GM19324 (cell line): ENCODE measurements around the gene FAF1.
"Not testable (repeated sequence)": the region's sequence is repeated elsewhere in the genome, so short reads cannot be mapped to it uniquely, and the experiment has no call there.

Experiments
- ATAC-seq: cut with Tn5 transposase; IDR thresholded peaks from one replicate; pipeline ENCODE4 v1.9.1; 2021; ENCODE audit warnings: mild to moderate bottlenecking, moderate library complexity; ENCODE audit not compliant: unreplicated experiment, low FRiP score

FAF1 gene

DNA sequence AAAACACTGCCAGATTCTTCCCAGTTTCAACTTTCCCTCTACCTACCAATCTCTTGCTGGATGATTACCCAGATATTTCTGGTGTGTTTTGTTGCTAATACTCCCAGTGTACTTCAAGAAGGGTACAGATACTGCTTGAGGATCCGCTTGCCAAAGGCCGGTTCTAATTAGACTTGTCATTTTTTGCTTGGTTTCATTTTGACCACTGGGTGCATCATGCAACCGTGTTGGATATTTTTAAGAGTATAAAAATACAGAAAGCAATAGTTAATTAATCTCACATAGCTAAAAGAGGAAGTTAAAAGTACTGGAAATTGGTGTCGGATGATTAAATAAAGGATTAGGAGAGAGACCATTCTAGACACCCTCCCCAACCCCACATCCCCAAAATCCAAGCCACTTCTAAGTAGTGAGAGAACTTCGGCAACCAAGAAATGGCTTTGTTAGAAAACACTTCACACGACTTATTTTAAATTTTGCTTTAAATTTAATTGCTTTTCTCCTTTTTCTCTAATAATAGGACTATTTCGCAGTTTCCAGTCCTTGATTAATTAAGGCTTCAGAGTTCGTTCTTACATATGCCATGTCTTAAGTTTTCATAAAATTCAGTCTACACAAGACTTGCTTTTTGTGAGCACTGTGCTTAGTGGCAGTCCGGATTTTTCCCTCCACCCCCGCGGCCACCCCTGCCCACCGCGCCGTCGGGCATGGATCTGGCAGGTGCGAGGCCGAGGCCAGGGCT lies 7.5 kb upstream of the FAF1 start:
- no peak for ATAC-seq

DNA sequence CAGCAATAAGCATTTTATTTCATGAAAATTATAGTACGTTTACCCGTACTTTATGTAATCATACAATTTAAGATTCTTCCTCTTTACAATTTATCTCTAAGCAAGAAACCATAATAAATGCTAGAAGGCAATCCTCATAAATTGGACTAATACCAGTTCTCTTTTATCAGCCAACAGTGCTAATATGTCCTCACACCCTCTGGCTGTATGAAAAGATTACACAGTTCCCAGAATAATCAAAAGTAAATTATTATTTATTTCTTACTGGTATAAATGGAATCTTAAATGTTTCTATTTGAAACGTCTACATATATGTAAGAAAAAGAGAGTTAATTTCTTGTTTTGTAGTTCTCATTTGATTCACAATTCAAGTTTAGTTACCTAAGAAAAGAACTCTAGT lies 6.9 kb upstream of the FAF1 start:
- ATAC-seq, result no peak

DNA sequence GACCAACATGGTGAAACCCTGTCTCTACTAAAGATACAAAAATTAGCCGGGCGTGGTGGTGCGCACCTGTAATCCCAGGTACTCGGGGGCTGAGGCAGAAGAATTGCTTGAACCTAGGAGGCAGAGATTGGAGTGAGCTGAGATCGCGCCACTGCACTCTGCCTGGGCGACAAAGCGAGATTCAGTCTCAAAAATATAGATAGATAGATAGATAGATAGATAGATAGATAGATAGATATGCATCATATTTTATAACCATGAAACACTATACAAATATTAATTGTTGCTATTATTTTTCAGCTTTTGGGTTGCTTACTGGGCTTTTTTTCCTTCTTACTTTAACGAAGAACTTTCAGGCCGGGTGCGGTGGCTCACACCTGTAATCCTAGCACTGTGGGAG lies 4.8 kb upstream of the FAF1 start:
- ATAC-seq, result no peak

DNA sequence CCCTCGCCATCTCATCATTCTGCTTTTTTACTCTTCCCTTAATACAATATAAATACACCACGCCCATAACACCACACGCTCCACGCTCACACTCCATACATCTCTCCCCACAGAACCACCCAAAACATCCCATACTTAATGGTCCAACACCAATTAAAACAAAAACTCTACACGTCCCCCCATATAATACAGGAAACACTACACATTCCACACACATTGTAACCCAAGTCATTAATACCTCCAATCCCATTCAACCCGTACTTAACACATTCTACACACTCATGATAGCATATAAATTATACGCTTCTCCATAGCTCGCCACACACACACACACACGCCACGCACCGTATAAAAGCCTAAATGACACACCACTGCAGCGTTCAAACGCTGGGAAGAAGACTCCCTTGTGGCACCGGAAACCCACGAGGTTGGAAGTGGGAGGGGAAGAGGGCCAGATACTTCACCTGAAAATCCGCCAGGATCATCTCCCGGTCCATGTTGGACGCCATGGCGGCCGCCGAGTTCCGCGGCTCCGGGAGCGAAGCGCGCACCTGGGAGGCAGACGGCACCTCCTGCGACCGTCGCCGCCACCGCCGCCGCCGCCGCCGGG lies 659 bp downstream of the FAF1 start:
- peak; percentile 5 for ATAC-seq

DNA sequence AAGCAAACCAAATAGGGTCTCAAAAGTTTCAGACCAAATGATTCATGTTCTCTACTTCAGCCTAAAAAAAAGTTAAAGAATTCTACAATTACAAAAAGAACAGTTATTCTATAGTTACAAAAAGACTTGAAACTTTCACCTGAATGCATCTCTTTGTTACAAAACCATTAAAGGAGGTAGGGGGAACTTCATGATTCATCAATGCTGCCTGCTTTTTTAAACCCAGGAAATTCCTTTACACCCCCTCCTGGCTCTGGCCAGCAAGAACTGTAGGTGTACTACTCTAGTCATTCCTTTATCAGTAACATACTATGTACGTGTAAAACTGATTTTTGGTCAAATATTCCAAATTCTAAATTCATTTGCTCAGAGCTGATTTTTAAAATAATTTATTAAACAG lies 5.0 kb downstream of the FAF1 start:
- no peak for ATAC-seq

DNA sequence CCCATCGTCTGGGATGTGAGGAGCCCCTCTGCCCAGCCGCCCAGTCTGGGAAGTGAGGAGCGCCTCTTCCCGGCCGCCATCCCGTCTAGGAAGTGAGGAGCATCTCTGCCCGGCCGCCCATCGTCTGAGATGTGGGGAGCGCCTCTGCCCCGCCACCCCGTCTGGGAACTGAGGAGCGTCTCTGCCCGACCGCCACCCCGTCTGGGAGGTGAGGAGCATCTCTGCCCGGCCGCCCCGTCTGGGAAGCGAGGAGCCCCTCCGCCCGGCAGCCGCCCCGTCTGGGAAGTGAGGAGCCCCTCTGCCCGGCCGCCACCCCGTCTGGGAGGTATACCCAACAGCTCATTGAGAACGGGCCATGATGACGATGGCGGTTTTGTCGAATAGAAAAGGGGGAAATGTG lies 7.5 kb downstream of the FAF1 start:
- not testable (repeated sequence) for ATAC-seq

DNA sequence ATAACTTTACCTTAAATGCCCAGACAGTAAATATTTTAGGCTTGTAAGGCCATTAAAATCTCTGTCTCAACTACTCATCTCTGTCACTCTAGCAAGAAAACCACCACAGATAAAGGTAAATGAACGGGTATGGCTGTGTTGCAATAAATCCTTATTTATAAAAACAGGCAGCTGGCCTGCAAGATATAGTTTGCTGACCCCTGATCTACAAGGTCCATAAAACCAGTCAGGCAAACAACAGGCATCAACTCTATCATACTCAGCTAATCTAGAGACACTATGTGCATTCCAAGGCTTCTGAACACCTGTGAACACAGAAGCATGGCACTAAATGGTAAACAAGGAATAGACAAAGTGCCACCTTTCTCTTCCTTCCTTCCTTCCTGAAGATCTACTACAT lies 9.7 kb downstream of the FAF1 start:
- no peak for ATAC-seq

DNA sequence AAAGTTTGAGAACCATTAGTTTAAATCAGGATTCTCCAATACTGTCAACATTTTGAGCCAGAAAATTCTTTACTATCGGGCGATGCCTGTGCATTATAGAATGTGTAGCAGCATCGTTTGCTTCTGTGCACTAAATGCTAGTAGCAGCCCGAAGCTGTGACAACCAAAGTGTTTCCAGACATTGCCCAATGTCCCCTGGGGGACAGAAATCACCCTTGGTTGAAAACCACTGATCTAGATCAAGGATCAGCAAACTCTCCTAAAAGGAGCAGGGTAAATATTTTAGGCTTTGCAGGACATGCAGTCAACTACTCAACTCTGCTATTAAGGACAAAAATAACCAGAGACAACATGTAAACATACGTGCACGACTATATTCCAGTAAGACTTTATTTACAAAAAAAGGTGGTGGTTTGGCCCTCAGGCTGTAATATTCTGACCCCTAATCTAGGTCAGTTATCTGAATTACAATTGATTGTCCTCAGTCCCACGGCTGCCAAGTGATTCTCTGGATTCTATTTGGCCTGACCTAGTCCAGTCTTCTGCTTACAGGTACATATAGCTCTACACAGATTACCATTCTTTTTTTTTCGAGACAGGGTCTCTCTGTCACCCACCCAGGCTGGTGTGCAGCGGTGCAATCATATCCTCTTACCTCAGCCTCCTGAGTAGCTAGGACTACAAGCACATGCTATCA lies 10.6 kb downstream of the FAF1 start:
- ATAC-seq, result no peak

DNA sequence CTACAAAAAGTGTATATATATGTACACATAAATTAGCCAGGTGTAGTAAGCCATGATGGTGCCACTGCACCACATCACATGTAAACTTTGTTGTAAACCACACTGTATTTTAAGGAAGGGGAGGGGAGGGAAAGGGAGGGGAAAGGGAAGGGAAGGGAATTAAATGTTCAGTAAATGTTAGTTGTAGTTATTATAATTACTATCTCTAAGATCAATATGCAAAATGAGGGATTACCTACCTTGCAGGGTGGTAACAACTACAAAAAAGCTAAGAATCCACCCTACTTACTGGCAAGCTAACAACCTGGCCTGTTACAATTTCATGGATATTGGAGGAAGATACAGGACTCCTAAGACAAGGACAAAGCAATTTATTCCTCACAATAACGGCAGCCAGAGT lies 17.7 kb downstream of the FAF1 start:
- no peak for ATAC-seq

DNA sequence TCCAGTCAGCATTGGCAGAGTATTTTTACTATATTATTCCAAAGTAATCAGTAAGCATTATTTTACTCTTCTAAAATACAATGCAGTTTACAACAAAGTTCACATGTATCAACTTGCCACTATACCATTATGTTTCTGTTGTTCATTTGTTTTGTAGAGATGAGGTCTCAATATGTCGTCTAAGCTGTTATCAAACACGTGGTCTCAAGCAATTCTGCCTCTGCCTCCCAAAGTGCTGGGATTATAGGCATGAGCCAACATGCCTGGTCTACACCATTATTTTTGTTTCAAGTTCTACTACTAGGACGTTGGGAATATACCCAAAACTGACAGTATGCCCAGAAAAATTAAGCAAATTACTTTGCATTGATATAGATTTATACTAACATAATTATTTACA lies 19.8 kb downstream of the FAF1 start:
- no peak for ATAC-seq

DNA sequence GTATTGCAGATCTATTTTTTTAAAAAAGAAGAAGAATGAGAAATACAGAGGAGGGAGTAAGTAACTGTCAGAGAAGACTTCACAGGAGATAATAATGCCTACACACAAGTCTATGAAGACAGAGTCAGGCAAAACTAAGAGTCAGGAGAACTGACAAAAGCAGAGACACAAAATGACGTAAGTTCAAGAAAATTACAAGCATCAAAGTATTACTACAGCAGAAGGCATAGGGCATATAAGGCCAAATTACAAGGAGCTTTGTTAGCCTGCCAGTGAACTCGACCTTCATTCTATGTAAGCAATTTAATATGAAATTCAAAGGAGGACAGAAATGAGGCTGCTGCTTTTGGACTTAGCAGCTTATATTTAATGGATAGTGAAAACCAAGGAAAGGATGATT lies 23.7 kb downstream of the FAF1 start:
- no peak for ATAC-seq

DNA sequence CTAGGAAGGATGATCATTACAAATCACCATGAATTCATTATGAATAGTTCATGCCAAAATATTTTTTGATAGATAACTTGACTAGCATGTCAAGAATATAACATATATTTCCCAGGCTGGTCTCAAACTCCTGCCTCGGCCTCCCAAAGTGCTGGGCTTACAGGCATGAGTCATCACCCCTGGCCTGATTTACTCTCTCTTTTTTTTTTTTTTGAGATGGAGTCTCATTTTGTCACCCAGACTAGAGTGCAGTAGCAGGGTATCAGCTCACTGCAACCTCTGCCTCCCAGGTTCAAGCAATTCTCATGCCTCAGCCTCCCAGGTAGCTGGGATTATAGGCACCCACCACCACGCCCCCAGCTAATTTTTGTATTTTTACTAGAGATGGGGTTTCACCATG lies 24.8 kb downstream of the FAF1 start:
- ATAC-seq, result not testable (repeated sequence)

DNA sequence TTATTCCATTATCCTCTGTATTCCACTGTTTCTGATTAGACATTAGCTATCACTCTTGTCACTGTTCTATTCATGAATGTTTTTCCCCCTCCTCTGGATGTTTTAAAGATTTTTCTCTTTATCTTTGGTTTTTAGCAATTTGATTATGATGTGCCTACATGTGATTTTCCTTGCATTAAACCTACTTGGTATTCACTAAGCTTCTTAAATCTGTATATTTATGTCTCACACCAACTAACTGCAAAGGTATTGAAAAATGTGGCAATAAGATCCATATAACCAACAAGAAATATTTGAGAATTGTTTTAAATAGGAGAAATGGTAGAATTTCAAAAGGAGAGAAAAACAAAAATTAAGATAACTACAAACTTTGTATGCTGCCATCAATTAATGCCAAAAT lies 25.2 kb downstream of the FAF1 start:
- no peak for ATAC-seq

DNA sequence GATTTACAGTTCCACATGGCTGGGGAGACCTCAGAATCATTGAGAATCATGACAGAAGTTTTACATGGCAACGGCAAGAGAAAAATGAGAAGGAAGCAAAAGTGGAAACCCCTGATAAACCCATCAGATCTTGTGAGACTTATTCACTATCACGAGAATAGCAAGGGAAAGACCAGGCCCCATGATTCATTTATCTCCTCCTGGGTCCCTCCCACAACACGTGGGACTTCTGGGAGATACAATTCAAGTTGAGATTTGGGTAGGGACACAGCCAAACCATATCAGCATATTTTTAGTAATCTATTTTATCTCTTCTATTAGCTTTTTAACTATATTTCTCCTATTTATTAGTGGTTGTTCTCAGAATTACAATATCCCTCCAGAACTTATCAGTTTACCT lies 26.3 kb downstream of the FAF1 start:
- not testable (repeated sequence) for ATAC-seq

DNA sequence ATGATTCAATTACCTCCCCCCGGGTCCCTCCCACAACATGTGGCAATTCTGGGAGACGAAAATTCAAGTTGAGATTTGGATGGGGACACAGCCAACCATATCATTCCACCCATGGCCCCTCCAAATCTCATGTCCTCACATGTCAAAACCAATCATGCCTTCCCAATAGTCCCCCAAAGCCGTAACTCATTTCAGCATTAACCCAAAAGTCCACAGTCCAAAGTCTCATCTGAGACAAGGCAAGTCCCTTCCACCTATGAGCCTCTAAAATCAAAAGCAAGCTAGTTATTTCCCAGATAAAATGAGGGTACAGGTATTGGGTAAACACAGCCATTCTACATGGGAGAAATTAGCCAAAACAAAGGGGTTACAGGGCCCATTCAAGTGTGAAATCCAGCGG lies 28.0 kb downstream of the FAF1 start:
- ATAC-seq, result not testable (repeated sequence)

DNA sequence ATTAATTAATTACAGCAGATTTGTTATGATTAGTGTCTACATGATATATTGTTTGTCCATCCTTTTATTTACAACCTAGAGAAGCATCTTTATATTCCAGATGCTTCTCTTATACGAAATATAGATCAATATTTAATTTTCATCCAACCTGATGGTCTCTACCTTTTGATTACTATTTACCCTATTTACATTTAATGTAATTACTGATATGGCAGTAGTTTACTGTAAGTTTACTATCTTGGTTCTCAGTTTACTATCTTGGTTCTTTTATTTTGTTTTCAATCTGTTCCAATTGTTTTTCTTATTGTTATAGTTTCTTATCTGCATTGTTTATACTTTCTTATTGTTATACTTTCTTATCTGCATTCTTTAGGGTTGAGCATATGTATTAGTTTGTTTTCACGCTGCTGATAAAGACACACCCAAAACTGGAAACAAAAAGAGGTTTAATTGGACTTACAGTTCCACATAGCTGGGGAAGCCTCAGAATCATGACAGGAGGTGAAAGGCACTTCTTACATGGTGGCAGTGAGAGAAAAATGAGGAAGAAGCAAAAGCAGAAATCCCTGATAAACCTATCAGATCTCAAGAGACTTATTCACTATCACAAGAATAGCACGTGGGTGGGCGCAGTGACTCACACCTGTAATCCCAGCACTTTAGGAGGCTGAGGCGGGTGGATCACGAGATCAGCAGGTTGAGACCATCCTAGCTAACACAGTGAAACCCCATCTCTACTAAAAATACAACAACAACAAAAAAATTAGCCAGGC lies 28.9 kb downstream of the FAF1 start:
- no peak for ATAC-seq

DNA sequence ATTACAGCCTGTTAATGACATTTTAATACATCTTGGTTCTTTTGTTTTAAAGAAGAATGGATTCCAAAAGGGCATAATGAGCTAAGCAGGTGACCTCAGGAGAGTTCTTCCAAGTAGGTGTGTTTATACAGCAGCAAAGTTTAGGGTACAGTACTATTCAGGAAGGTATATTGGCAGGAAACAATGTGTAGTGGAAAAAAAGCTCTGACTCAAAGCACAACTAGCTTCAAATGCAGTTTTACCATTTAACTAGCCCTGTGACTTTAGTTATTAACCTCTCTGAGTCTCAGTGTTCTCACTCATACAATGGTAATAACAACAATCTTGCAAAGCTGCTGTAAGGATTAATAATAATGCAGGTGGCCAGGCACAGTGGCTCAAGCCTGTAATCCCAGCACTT lies 29.9 kb downstream of the FAF1 start:
- no peak for ATAC-seq

DNA sequence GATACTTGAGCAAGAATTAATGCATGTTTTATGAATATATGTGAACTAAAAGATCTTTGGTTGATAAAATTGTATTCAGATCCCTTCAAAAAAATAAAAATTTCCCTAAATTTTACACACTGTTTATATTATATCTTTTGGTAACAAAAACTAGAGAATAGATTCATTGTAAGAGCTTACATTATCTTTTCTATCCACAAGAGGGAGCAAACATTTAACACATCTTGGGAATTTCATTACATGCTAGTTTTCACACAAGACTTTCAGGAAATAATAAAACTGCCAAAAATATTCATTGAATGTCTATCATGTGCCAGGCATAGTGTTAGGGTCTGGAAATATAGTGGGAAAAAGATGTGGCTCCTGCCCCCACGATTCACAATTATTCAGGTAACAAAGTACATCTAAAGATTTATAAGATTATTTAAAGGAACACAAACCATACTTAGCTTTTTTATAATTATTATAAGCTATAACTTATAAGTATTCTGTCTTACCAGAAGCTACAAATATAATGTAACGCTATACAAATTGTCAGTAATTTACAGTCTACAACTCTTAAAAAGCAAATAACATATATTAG lies 30.6 kb downstream of the FAF1 start:
- no peak for ATAC-seq

DNA sequence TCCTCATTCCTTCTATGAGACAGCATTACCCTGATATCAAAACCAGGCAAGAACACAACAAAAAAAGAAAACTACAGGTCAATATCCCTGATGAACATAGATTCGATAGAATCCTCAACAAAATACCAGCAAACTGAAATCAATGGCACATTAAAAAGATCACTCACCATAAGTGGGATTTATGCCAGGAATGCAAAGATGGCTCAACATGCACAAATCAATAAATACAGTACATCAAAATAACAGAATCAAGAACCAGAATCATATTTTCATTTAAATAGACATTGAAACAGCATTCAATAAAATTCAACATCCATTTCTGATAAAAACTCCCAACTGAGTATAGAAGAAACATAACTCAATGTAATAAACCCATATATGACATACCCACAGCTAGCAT lies 36.5 kb downstream of the FAF1 start:
- ATAC-seq, result no peak

DNA sequence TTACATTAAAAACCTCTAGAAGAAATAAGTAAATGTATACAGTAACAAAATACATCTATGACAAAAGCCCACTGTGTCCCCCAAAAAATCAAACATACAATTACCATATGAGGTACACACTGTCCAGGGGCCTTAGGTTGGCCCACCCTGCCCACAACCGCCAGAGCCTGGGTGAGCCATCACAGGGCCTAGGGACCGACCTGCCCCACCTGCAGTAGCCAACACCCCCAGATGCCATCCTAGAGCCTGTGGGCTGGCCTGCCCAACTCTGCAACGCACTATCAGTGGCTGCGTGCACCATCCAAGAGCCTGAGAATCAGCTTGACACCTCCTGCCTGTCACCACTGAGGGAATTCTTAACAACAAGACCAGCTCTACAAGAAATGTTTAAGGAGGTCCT lies 39.0 kb downstream of the FAF1 start:
- no peak for ATAC-seq

DNA sequence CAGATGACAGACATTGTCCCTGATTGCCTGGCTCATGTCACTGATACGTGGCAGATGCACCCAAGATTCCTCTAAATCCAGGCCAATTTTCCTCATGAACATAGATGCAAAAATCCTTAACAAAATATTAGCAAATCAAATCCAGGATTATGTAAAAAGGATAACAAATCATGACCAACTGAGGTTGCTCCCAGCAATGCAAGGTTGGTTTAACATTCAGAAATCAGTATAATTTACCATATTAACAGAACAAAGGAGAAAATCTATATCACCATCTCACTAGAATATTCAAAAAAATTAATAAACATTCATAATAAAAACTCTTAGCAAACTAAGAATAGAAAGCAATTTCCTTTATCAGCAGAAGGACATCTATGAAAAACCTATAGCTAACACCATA lies 39.7 kb downstream of the FAF1 start:
- no peak for ATAC-seq
